IPS-NIHi11 (cell line): ENCODE measurements around the gene PPP1CB.
"Not testable (repeated sequence)": the region's sequence is repeated elsewhere in the genome, so short reads cannot be mapped to it uniquely, and the experiment has no call there.

Experiments used
- DNase-seq: peaks from one replicate; pipeline ENCODE4 v3.0.0; 2012; ENCODE audit warnings: mixed read lengths, low spot score

Gene PPP1CB

DNA sequence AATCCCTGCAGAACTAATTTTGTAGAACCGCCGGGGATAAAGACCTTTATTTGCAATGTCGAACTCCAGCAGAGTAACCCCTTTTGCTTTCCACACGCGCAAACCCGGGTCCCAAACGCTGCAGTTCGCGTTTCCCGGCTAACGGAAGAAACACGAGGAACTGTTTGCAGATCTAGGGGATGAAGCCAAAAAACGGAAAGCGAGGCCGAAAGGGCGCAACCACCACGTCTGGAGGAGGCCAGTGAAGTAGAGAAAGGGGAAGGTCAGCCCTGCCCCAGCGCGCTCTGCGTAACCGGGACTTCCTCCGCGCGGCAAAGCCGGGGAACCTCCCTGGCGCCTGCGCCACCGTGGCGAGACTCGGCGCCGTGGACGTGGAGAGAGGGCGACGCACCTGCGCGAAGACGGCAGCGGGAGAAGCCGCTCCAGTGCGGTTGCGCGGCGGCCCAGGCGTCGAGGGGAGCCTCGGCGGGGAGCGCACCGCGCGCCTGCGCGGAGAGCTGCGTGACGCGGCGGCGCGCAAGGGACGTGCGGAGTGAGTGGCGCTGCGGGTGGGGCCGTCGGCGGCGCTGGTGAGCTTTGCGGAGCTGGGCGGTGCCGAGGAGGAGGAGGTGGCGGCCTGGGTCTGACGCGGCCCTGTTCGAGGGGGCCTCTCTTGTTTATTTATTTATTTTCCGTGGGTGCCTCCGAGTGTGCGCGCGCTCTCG lies at the start of gene PPP1CB:
PPP1CB (plus strand) TSS at position 579 of the 704 bp plus-strand sequence. CDS start 295 bp downstream, outside the sequence.
- DNase-seq, result peak; percentile 94

DNA sequence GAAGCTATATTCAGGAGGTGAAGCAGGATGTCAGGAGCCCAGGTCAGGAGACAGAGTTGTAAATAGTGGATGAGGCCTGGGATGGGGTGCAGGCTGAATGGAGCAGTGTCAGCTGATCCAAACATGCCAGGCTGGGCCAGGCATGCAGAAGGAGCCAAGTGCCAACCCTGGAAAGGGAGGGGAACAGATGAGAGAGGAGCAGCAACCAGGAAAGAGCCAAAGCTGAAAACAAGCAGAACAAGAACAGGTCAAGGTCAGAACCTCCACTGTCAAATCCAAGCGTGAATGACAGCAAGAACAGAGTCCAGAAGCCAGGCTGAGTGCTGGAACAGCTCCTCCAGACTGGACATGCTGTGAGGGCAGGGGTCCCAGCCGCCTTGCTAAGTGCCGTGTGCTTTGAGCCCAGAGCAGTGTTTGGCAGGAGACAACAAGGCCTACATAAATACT lies 49.2 kb upstream of the PPP1CB start:
- no peak for DNase-seq

GRCh38 chr2:28702878-28703277 lies 48.8 kb upstream of the PPP1CB start:
- no peak for DNase-seq

DNA sequence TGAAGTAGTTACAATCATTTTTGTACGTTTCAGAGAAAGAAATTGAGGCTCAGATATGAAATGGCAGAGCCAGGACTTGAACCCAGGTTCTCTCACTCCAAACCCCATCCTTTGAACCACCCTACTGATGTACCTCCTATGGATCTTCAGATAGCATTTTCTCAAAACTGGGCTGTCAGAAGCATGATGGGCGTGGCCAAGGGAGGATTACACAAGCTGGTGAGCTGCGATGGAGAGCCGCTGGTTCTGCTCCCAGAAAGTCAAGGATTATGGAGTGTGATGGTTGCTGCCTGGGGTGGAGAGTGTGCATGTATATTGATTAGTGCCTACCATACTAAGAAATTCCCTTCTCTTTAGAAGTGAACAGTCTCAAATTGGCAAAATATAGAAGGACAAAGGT lies 47.0 kb upstream of the PPP1CB start:
- no peak for DNase-seq

DNA sequence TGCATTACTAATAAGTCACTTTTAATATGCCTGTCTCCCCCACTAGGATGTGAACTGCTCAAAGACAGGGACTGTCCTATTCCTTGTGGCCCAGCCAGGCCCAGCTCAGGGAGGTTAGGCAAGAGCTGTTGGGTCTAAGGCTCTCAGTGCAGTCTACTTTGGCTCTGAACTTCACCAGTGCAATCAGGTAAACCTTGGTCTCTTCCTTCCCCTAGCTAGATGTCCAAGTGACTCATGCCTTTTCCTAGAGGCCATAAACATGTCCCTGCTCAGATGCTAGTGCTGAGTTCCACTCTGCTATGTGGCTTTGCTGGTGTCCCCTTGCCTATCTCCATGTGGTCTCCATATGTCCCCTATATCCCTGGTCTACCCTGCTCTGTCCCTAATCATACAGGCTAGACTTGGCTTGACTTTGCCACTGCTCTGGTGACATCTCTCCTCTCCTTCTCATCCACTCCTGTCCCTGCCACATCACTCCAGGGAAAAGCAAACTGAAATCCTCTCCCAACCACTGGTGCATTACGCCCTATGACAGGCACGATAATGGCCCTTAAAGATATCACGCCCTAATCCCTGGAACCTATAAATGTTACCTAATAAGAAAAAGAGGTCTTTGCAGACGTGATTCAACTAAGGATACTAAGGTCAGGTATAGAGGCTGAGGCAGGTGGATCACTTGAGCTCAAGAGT lies 45.7 kb upstream of the PPP1CB start:
- DNase-seq, result no peak

DNA sequence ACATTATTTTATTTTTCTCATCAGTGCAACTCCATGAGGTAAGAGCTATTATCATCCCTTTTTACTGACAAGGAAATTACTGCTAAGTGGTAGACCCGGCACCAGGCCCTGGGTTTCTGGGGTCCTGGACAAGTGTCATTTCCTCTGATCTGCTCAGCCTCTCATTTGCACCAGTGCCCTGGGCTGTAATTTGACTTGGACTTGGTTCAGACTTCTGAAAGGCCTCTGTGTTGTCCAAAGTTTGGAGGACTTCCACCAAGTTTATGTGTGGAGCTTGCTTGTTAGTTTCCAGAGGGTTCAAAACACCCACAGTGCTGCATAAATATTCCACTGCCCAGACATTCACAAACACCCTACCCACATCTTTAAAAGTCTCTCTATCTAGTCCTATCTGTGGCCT lies 44.0 kb upstream of the PPP1CB start:
- DNase-seq, result no peak

GRCh38 chr2:28709101-28709500 lies 42.5 kb upstream of the PPP1CB start:
- DNase-seq, result no peak

- no peak for DNase-seq
These were observed 41.1 kb upstream of the PPP1CB start for GRCh38 chr2:28710545-28710944.

DNA sequence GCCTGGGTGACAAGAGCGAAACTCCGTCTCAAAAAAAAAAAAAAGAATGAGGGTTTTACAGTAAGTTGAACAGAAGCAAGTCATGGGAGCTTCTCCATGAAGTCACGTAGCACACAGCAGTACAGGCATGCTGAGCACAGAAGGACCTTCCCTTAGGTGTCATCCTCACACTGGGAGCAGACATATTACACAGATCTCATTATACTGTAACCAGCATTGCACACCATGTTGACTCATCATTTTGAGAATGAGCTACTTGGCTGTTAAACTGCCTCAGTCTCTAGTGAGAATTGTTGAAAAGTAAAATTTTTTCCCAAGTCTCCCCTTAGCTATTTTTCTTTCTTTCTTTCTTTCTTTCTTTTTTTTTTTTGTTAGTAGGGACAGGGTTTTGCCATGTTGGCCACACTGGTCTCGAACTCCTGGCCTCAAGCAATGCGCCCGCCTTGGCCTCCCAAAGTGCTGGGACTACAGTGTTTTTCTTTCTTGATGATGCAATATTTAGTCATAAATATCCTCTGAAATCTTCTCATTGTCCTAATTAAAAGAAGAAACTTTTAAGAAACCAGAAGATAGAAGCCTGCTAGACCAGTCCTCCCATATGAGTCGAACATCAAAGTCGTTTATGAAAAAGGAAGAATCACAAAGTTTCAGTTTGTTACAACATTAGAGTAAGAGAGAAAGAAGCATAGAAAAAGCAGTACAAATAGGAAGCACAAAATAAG lies 37.9 kb upstream of the PPP1CB start:
- no peak for DNase-seq

GRCh38 chr2:28716265-28716865 lies 35.3 kb upstream of the PPP1CB start:
- DNase-seq, result peak; percentile 46

GRCh38 chr2:28717339-28717758 lies 34.3 kb upstream of the PPP1CB start:
- DNase-seq, result peak; percentile 37

GRCh38 chr2:28720345-28720744 lies 31.3 kb upstream of the PPP1CB start:
- DNase-seq, result no peak

- DNase-seq, result no peak
These were observed 29.9 kb upstream of the PPP1CB start for GRCh38 chr2:28721601-28722191.

GRCh38 chr2:28725021-28725711 lies 26.5 kb upstream of the PPP1CB start:
- DNase-seq, result no peak

GRCh38 chr2:28726177-28726576 lies 25.5 kb upstream of the PPP1CB start:
- no peak for DNase-seq

DNA sequence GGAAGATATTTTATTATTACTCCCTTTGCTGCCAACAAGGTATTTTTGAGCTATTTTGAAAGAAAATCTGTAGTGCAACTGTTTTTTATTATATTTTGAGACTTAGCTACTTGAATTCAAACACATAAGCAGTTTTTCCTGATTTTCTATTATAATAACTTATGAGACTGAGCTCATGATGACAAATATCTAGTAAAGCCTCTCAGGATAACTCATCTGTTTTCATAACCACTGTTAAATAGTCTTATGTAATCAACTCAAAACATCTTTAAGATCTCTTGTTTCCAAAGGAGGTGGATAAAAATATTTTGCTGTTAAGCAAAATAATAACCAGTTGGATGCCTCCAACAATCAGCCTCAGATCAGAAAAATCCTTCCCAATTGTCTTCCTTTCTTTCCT lies 21.9 kb upstream of the PPP1CB start:
- DNase-seq, result no peak

- DNase-seq, result no peak
These were observed 20.9 kb upstream of the PPP1CB start for GRCh38 chr2:28730641-28731146.

- DNase-seq, result no peak
These were observed 16.1 kb upstream of the PPP1CB start for GRCh38 chr2:28735511-28735910.

GRCh38 chr2:28736034-28736433 lies 15.6 kb upstream of the PPP1CB start:
- peak; percentile 36 for DNase-seq

- DNase-seq, result no peak
These were observed 14.0 kb upstream of the PPP1CB start for GRCh38 chr2:28737655-28738054.

GRCh38 chr2:28742619-28743018 lies 9.0 kb upstream of the PPP1CB start:
- not testable (repeated sequence) for DNase-seq
